ENCODE data around the gene MAP3K15.

- TF ChIP-seq CTCF (IDR thresholded peaks at IDR 0.05): no peak
- no peak for TF ChIP-seq POLR2A (IDR thresholded peaks at IDR 0.05)
Measured at GRCh38 chrX:19350941-19351384, 164.3 kb downstream of the MAP3K15 start.

Data from esophagus squamous epithelium (tissue), 4 donors.